ENCODE data around the gene EIF4E1B. TPM values are rescaled to one million over a fixed set of nuclear protein-coding genes. Genes with fewer than 3 reads are reported as not detected.

EIF4E1B gene
- total RNA-seq, 1 donor from 2014 or later = not detected

- Mint-ChIP-seq H3K27me3 (ENCODE audit: low read depth) (peaks cover 5% of the 10 kb centered on the region), H3K4me1 (ENCODE audit: low read depth) (peaks cover 19% of the 10 kb centered on the region), H3K36me3 (ENCODE audit: low read depth) (peaks cover 15% of the 10 kb centered on the region), H3K4me3 (ENCODE audit: low read depth) (peak overlapping the region; percentile 31), H3K9me3 (no peaks in the 10 kb centered on the region), H3K27ac (no peak overlapping the region)
- DNase-seq (ENCODE audit: low spot score) = peak; percentile 36
- intact Hi-C loops (cut with micrococcal nuclease) = no loop called here
These were observed 28.5 kb downstream of the EIF4E1B start for GRCh38 chr5:176658817-176659511.

DNA sequence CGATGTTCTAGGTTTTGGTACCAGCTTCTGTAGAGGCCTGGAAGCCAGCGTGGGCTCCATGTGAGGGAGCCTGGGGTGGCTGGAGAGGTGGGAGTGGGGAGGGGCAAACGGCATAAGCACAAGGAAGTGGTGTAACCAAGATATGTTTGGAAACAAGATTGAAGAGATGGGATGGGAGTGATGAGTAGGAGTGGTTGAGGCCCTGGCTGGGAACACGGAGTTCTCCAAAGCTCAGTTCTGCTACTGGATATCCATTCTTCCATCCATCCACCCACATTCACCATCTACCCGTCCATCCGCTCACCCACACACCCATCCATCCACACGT, 29.0 kb downstream of the EIF4E1B start:
- Mint-ChIP-seq H3K27ac (no peak overlapping the region), H3K4me1 (ENCODE audit: low read depth) (peaks cover 19% of the 10 kb centered on the region), H3K4me3 (ENCODE audit: low read depth) (no peak overlapping the region), H3K9me3 (no peaks in the 10 kb centered on the region), H3K36me3 (ENCODE audit: low read depth) (peaks cover 15% of the 10 kb centered on the region), H3K27me3 (ENCODE audit: low read depth) (peaks cover 9% of the 10 kb centered on the region)
- intact Hi-C loops (cut with micrococcal nuclease) = no loop called here
- DNase-seq (ENCODE audit: low spot score) = no peak

DNA sequence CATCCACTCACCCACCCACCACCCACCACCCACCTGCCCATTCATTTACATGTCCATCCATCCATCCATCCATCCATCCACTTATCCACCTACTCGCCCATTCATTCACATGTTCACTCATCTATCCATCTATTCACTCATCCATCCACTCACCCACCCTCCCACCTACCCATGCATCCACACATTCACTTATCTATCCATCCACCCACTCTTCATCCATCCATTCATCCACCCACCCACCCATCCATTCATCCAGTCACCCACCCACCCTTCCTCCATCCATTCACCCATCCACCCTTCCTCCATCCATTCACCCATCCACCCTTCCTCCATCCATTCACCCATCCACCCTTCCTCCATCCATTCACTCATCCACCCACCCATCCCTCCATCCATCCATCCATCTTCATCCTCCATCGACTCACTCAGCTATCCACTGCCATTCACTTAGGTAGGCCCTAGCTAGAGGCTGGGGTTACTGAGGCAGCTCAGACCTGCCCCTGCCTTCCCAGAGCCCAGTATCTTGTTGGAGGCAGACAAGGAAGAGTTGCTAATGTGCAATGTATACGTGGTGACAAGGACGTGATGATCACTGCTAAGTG, 29.5 kb downstream of the EIF4E1B start:
- Mint-ChIP-seq H3K9me3 (no peaks in the 10 kb centered on the region), H3K4me1 (ENCODE audit: low read depth) (peaks cover 19% of the 10 kb centered on the region), H3K4me3 (ENCODE audit: low read depth) (no peak overlapping the region), H3K27ac (no peak overlapping the region), H3K27me3 (ENCODE audit: low read depth) (peaks cover 9% of the 10 kb centered on the region), H3K36me3 (ENCODE audit: low read depth) (peaks cover 14% of the 10 kb centered on the region)
- intact Hi-C loops (cut with micrococcal nuclease) = loop anchor here (2.0 to 5.0 kb wide), 2 partner anchors 299 to 452 kb away; no protein-coding TSS in a partner anchor
- DNase-seq (ENCODE audit: low spot score) = no peak

- peaks cover 19% of the 10 kb centered on the region for H3K4me1 Mint-ChIP-seq (ENCODE audit: low read depth)
- no peaks in the 10 kb centered on the region for H3K9me3 Mint-ChIP-seq
- intact Hi-C loops (cut with micrococcal nuclease) = loop anchor here (2.0 to 5.0 kb wide), 2 partner anchors 298 to 452 kb away; no protein-coding TSS in a partner anchor
- peaks cover 13% of the 10 kb centered on the region for H3K27me3 Mint-ChIP-seq (ENCODE audit: low read depth)
- H3K27ac Mint-ChIP-seq = no peak overlapping the region
- no peak overlapping the region for H3K4me3 Mint-ChIP-seq (ENCODE audit: low read depth)
- no peak for DNase-seq (ENCODE audit: low spot score)
- peaks cover 8% of the 10 kb centered on the region for H3K36me3 Mint-ChIP-seq (ENCODE audit: low read depth)
These were observed 30.0 kb downstream of the EIF4E1B start for GRCh38 chr5:176660530-176660859.

DNA sequence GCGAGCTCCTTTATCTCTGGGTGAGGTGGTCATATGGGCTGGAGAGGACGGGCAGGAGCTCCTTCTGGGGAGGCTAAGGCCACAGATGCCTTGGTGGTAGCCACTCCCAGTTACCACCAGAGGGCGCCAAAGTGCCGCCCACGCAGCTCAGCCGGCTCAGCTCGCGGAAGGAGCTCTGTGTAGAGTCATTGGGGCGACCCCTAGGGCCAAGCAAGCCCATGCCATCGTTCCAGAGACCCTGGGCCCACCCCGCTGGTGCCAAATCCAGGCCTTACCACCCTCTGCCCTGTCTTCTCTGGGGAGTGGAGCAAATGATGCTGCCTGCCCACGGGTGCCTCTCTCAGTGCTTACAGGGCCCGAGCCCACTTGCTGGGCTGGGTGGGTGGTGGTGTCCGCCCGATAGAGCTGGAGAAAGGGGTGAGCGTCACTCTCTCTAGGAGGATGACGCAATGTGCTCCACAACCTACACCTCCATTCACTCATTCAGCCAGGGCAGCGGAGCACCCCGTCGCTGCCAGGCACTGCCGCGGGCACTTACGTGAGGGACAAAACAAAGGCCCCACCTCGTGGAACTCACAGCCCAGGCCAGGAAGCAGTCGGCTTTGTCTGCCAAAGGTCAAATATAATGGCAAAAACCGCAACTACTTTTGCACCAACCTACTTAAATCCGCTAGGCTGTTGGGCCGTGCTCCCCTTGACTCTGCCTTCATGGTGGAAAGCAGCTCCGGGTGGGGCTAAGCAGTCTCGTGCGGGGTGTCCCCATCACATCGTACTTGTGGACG, 30.6 kb downstream of the EIF4E1B start:
- no peaks in the 10 kb centered on the region for H3K9me3 Mint-ChIP-seq
- peaks cover 8% of the 10 kb centered on the region for H3K36me3 Mint-ChIP-seq (ENCODE audit: low read depth)
- peak; percentile 66 for DNase-seq (ENCODE audit: low spot score)
- no peak overlapping the region for H3K4me3 Mint-ChIP-seq (ENCODE audit: low read depth)
- no peak overlapping the region for H3K27ac Mint-ChIP-seq
- H3K4me1 Mint-ChIP-seq (ENCODE audit: low read depth) = peaks cover 19% of the 10 kb centered on the region
- peaks cover 15% of the 10 kb centered on the region for H3K27me3 Mint-ChIP-seq (ENCODE audit: low read depth)
- intact Hi-C loops (cut with micrococcal nuclease) = loop anchor here (2.0 to 5.0 kb wide), 2 partner anchors 298 to 451 kb away; no protein-coding TSS in a partner anchor

DNA sequence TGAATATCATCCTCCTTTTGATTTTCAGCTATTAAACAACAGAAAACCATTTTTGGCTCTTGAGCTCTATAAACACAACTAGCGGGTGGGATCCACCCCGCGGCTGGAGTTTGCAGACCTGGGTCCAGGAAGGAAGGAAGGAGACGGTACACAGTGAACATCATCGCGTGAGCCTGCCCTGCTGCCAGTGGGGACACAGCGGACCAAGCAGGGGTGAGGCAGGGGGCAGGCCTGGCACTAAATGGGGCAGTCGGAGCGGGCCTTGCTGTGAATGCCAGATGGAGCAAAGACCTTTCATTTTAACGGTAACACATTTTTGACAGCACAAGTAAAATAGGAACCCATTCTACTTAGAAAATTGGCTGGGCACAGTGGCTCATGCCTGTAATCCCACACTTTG, 31.2 kb downstream of the EIF4E1B start:
- Mint-ChIP-seq H3K27ac (no peak overlapping the region), H3K36me3 (ENCODE audit: low read depth) (peaks cover 5% of the 10 kb centered on the region), H3K4me1 (ENCODE audit: low read depth) (peaks cover 19% of the 10 kb centered on the region), H3K27me3 (ENCODE audit: low read depth) (peaks cover 15% of the 10 kb centered on the region), H3K4me3 (ENCODE audit: low read depth) (no peak overlapping the region), H3K9me3 (no peaks in the 10 kb centered on the region)
- intact Hi-C loops (cut with micrococcal nuclease) = loop anchor here (2.0 to 5.0 kb wide), 2 partner anchors 297 to 451 kb away; no protein-coding TSS in a partner anchor
- no peak for DNase-seq (ENCODE audit: low spot score)

GRCh38 chr5:176662371-176663333, 32.2 kb downstream of the EIF4E1B start:
- intact Hi-C loops (cut with micrococcal nuclease) = loop anchor here (5.0 kb wide), 1 partner anchor 450 kb away; no protein-coding TSS in a partner anchor
- H3K27ac Mint-ChIP-seq = no peak overlapping the region
- no peak overlapping the region for H3K4me3 Mint-ChIP-seq (ENCODE audit: low read depth)
- H3K27me3 Mint-ChIP-seq (ENCODE audit: low read depth) = peaks cover 15% of the 10 kb centered on the region
- H3K4me1 Mint-ChIP-seq (ENCODE audit: low read depth) = peaks cover 19% of the 10 kb centered on the region
- H3K9me3 Mint-ChIP-seq = no peaks in the 10 kb centered on the region
- DNase-seq (ENCODE audit: low spot score) = no peak
- peaks cover 4% of the 10 kb centered on the region for H3K36me3 Mint-ChIP-seq (ENCODE audit: low read depth)

DNA sequence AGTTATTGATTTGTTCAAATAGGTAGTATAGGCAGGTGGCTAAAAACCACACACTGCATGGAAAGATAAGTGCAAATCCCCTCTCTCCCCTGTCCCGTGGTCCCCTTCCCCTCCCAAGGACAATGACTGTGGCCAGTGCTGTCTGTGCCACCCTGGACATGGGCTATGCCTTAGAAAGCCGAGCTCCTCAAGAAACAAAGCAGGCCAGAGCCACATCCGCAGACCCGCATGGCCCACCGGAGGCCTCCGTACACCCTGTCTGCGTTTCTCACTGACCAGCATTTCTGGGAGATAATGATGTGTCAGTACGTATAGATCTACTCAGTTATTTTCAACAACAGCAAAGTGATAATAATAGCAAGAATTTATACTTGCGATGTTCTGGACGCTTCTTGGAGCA, 33.1 kb downstream of the EIF4E1B start:
- intact Hi-C loops (cut with micrococcal nuclease) = loop anchor here (5.0 kb wide), 1 partner anchor 449 kb away; no protein-coding TSS in a partner anchor
- Mint-ChIP-seq H3K27ac (no peak overlapping the region), H3K4me3 (ENCODE audit: low read depth) (no peak overlapping the region), H3K9me3 (no peaks in the 10 kb centered on the region), H3K27me3 (ENCODE audit: low read depth) (peaks cover 19% of the 10 kb centered on the region), H3K4me1 (ENCODE audit: low read depth) (peaks cover 11% of the 10 kb centered on the region), H3K36me3 (ENCODE audit: low read depth) (no peaks in the 10 kb centered on the region)
- no peak for DNase-seq (ENCODE audit: low spot score)

- intact Hi-C loops (cut with micrococcal nuclease) = loop anchor here (5.0 kb wide), 1 partner anchor 448 kb away; no protein-coding TSS in a partner anchor
- no peaks in the 10 kb centered on the region for H3K36me3 Mint-ChIP-seq (ENCODE audit: low read depth)
- DNase-seq (ENCODE audit: low spot score) = no peak
- H3K9me3 Mint-ChIP-seq = no peaks in the 10 kb centered on the region
- peaks cover 21% of the 10 kb centered on the region for H3K27me3 Mint-ChIP-seq (ENCODE audit: low read depth)
- H3K4me1 Mint-ChIP-seq (ENCODE audit: low read depth) = peaks cover 4% of the 10 kb centered on the region
- no peak overlapping the region for H3K4me3 Mint-ChIP-seq (ENCODE audit: low read depth)
- no peak overlapping the region for H3K27ac Mint-ChIP-seq
These were observed 34.0 kb downstream of the EIF4E1B start for GRCh38 chr5:176664479-176664878.

GRCh38 chr5:176664886-176665285, 34.4 kb downstream of the EIF4E1B start:
- intact Hi-C loops (cut with micrococcal nuclease) = loop anchor here (5.0 kb wide), 1 partner anchor 447 kb away; no protein-coding TSS in a partner anchor
- no peak overlapping the region for H3K4me3 Mint-ChIP-seq (ENCODE audit: low read depth)
- no peaks in the 10 kb centered on the region for H3K9me3 Mint-ChIP-seq
- H3K27me3 Mint-ChIP-seq (ENCODE audit: low read depth) = peaks cover 21% of the 10 kb centered on the region
- peaks cover 4% of the 10 kb centered on the region for H3K4me1 Mint-ChIP-seq (ENCODE audit: low read depth)
- no peak overlapping the region for H3K27ac Mint-ChIP-seq
- H3K36me3 Mint-ChIP-seq (ENCODE audit: low read depth) = no peaks in the 10 kb centered on the region
- DNase-seq (ENCODE audit: low spot score) = no peak

GRCh38 chr5:176665517-176665916, 35.0 kb downstream of the EIF4E1B start:
- no peak for DNase-seq (ENCODE audit: low spot score)
- Mint-ChIP-seq H3K27me3 (ENCODE audit: low read depth) (peaks cover 21% of the 10 kb centered on the region), H3K4me3 (ENCODE audit: low read depth) (no peak overlapping the region), H3K36me3 (ENCODE audit: low read depth) (no peaks in the 10 kb centered on the region), H3K9me3 (no peaks in the 10 kb centered on the region), H3K27ac (no peak overlapping the region), H3K4me1 (ENCODE audit: low read depth) (peaks cover 3% of the 10 kb centered on the region)
- intact Hi-C loops (cut with micrococcal nuclease) = no loop called here

DNA sequence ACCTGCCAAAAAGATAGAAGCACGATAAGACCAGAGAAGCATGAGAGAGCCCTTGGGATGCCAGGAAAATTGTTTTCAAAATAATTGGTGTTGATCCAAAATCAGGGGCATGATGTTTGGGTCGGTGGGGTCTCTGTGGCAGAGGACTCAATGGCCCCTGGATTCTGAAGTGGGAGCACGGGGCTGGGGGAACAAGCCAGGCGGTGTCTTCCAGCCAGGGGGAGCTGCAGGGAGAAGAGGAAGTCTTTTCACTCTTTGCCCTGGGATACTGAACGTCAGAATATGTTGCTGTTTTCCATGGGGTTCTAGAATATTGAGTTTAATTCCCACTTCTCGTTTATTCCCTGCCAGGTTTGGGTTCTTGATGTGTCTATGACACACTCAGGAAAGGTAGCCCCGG, 37.2 kb downstream of the EIF4E1B start:
- no peaks in the 10 kb centered on the region for H3K36me3 Mint-ChIP-seq (ENCODE audit: low read depth)
- DNase-seq (ENCODE audit: low spot score) = no peak
- H3K27ac Mint-ChIP-seq = no peak overlapping the region
- intact Hi-C loops (cut with micrococcal nuclease) = no loop called here
- H3K27me3 Mint-ChIP-seq (ENCODE audit: low read depth) = peaks cover 23% of the 10 kb centered on the region
- no peaks in the 10 kb centered on the region for H3K4me1 Mint-ChIP-seq (ENCODE audit: low read depth)
- H3K9me3 Mint-ChIP-seq = no peaks in the 10 kb centered on the region
- H3K4me3 Mint-ChIP-seq (ENCODE audit: low read depth) = no peak overlapping the region

All from activated T-helper 2 cell treated with anti-CD3 and anti-CD28 coated beads, Interferon-gamma antibody, Interleukin-2, Interleukin-4, amounts not matched to agents 10 μg/mL and 5 μg/mL and 100 μg/mL, durations not matched to agents 14 hours and 24 hours and 36 hours (primary cell).